H1 (cell line): ENCODE results near the gene FKBP1B. TPM values are rescaled to one million over a fixed set of nuclear protein-coding genes. Genes with fewer than 3 reads are reported as not detected.

Source experiments
- CBX8 ChIP-seq: fragments of 300-800, 300-1000 bp; sonication (generic); IDR thresholded peaks from 2 replicates; pipeline ENCODE4 v1.7.1; 2016; ENCODE audit warnings: low read depth, low read length, borderline replicate concordance
- CEBPB ChIP-seq: IDR thresholded peaks from 2 replicates; pipeline ENCODE4 v1.6.1; 2012; ENCODE audit warnings: low read depth, low read length
- CHD2 ChIP-seq: IDR thresholded peaks from 2 replicates; pipeline ENCODE4 v1.6.1; 2012; ENCODE audit warnings: low read length, improper control_type of control experiment
- EZH2 ChIP-seq: fragments of 200-600 bp; sonication (generic); IDR thresholded peaks from 2 replicates; pipeline ENCODE4 v1.7.1; 2012; ENCODE audit warnings: low read depth, mild to moderate bottlenecking, moderate library complexity, low read length, inconsistent platforms; ENCODE audit not compliant: severe bottlenecking
- GTF2F1 ChIP-seq: IDR thresholded peaks from 2 replicates; pipeline ENCODE4 v1.6.1; 2012; ENCODE audit warnings: low read depth, low read length, improper control_type of control experiment, borderline replicate concordance
- KDM4A ChIP-seq: IDR thresholded peaks from one replicate; pipeline ENCODE4 v1.7.1; 2012; ENCODE audit warnings: low read depth, mild to moderate bottlenecking, moderate library complexity, low read length, inconsistent platforms; ENCODE audit not compliant: severe bottlenecking
- PHF8 ChIP-seq: fragments of 200-600 bp; sonication (generic); conservative IDR thresholded peaks from 2 replicates; pipeline ENCODE4 v1.7.1; 2012; ENCODE audit warnings: low read depth, mild to moderate bottlenecking, inconsistent platforms, low read length, moderate library complexity
- POLR2AphosphoS5 ChIP-seq: IDR thresholded peaks from 2 replicates; pipeline ENCODE4 v1.6.1; 2011; ENCODE audit warnings: low read depth, low read length
- POU5F1 ChIP-seq: IDR thresholded peaks from 2 replicates; pipeline ENCODE4 v1.6.1; 2011; ENCODE audit warnings: low read depth, mild to moderate bottlenecking, low read length, moderate library complexity
- SAP30 ChIP-seq: fragments of 300-600 bp; sonication (generic); IDR thresholded peaks from 2 replicates; pipeline ENCODE4 v1.7.1; 2012; ENCODE audit warnings: low read length, moderate library complexity, mild to moderate bottlenecking, inconsistent platforms; ENCODE audit not compliant: insufficient read depth, insufficient replicate concordance
- SIN3A ChIP-seq, 2 experiments: IDR thresholded peaks in 1 of 2; conservative IDR thresholded peaks in 1 of 2; 2 replicates each; pipeline ENCODE4 v1.6.1; 2011 to 2012; ENCODE audit warnings: low read length in 2 of 2, improper control_type of control experiment in 1 of 2, low read depth in 1 of 2, mild to moderate bottlenecking in 1 of 2
- SP1 ChIP-seq: IDR thresholded peaks from 2 replicates; pipeline ENCODE4 v1.6.1; 2011; ENCODE audit warnings: low read depth, low read length
- TAF1 ChIP-seq: IDR thresholded peaks from 2 replicates; pipeline ENCODE4 v1.6.1; 2011; ENCODE audit warnings: mild to moderate bottlenecking, low read depth, low read length
- TBP ChIP-seq: IDR thresholded peaks from 2 replicates; pipeline ENCODE4 v1.6.1; 2011; ENCODE audit warnings: low read depth, low read length, improper control_type of control experiment
- YY1 ChIP-seq: IDR thresholded peaks from 2 replicates; pipeline ENCODE4 v1.6.1; 2011; ENCODE audit warnings: low read depth, mild to moderate bottlenecking, low read length
- polyA plus RNA-seq, 7 experiments: library from polyadenylated mRNA; depleted of rRNA in 3 of 7; stranded (reverse) in 5 of 7; unstranded in 2 of 7; fragments of >200 nt in 5 of 7; fragments of 200-250 nt in 2 of 7; gene quantifications; 1 replicate in 5 of 7; 2 replicates in 1 of 7; 4 replicates in 1 of 7; pipeline versions ENCODE4 v1.2.1 to v1.2.3, GENCODE V29; 2011 to 2013; ENCODE audit warnings: missing spikeins in 2 of 7, mixed read lengths in 2 of 7
- total RNA-seq: library from RNA; stranded (reverse); fragmentation: NEBNext Ultra II Directional; extraction: Animal tissue kit (Norgen Biotek cat#: 25700); gene quantifications from 2 replicates; pipeline ENCODE4 v1.2.1, GENCODE V29; 2021
- TF ChIP-seq, protein P1 (sequence below): IDR thresholded peaks from 2 replicates; pipeline ENCODE4 v1.6.1; 2011; ENCODE audit warnings: low read depth, mild to moderate bottlenecking, low read length; ENCODE audit not compliant: insufficient read depth
- TF ChIP-seq, protein P2 (sequence below): IDR thresholded peaks from 2 replicates; pipeline ENCODE4 v1.6.1; 2012; ENCODE audit warnings: inconsistent platforms
- TF ChIP-seq, protein P3 (sequence below): IDR thresholded peaks from 2 replicates; pipeline ENCODE4 v1.6.1; 2012; ENCODE audit warnings: inconsistent platforms
- TF ChIP-seq, protein P4 (sequence below): IDR thresholded peaks from 2 replicates; pipeline ENCODE4 v1.6.1; 2012; ENCODE audit warnings: low read length, inconsistent platforms

FKBP1B gene
- total and polyA plus RNA-seq, 2 of the 8 experiments (the other 6 are each of a cell fraction or from before 2014, with no cell fraction given) = 50.8 to 151 TPM

DNA sequence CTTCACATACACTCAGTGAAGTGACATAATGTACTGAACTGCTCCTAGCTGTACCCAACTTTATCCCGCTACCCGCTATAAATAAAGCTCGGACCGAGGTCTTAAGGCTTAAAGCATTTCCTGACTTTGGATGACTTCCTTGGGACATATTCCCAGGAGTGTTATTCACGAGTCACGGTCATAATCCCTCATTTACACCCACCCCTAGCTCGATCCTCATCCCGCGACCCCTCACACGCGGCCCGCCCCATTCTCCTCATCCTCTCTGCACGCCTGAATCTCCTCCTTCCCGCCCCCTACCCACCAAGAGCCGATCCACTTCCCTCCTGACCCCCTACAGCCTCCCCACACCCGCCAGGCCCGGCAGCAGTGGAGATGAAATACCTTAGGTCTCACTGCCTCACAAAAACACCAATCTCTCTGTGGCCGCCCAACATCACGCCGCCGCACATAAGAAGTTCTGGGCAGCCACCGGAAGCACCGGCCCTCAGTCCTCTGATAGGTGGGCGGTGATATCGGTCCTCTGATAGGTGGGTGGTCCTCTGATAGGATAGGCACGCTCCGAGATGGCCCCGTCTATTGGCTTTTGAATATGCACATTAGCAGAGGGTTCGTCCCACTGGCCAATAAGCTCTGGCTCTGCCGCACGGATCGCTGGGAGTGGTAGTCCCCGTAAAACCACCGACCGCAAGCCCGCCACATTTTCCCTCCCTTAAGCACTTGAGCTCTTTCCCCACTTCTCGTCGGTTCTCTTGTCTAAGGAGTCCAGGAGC lies 2.4 kb upstream of the FKBP1B start, which contains the start of gene WDCP (continued):
- TF ChIP-seq, protein P1, sequence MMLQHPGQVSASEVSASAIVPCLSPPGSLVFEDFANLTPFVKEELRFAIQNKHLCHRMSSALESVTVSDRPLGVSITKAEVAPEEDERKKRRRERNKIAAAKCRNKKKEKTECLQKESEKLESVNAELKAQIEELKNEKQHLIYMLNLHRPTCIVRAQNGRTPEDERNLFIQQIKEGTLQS = no peak
- TF ChIP-seq CHD2 (peak; percentile 80), TAF1 (peak; percentile 93), SIN3A (conservative IDR thresholded peaks at IDR 0.05 in 1 of 2, IDR thresholded peaks at IDR 0.05 in 1 of 2; ENCODE audit: low read depth in 1 of 2, low read length in 2 of 2) (peak; percentile 73 to 76; a peak in 2 of 4 replicates), EZH2 (no peak), CEBPB (no peak), GTF2F1 (no peak), TBP (peak; percentile 90), PHF8 (peak; percentile 84), CBX8 (no peak), SAP30 (peak; percentile 66), KDM4A (peak; percentile 23), POU5F1 (no peak), YY1 (no peak), SP1 (peak; percentile 96), POLR2AphosphoS5 (peak; percentile 72)
- TF ChIP-seq, protein P2, sequence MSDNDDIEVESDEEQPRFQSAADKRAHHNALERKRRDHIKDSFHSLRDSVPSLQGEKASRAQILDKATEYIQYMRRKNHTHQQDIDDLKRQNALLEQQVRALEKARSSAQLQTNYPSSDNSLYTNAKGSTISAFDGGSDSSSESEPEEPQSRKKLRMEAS = 0 out of 2 replicates have a peak, but pooled peaks have one; percentile 19
- TF ChIP-seq, protein P3, sequence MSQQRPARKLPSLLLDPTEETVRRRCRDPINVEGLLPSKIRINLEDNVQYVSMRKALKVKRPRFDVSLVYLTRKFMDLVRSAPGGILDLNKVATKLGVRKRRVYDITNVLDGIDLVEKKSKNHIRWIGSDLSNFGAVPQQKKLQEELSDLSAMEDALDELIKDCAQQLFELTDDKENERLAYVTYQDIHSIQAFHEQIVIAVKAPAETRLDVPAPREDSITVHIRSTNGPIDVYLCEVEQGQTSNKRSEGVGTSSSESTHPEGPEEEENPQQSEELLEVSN = peak; percentile 60
- TF ChIP-seq, protein P4, sequence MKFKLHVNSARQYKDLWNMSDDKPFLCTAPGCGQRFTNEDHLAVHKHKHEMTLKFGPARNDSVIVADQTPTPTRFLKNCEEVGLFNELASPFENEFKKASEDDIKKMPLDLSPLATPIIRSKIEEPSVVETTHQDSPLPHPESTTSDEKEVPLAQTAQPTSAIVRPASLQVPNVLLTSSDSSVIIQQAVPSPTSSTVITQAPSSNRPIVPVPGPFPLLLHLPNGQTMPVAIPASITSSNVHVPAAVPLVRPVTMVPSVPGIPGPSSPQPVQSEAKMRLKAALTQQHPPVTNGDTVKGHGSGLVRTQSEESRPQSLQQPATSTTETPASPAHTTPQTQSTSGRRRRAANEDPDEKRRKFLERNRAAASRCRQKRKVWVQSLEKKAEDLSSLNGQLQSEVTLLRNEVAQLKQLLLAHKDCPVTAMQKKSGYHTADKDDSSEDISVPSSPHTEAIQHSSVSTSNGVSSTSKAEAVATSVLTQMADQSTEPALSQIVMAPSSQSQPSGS = no peak
